Measurements from ENCODE around the gene PDGFA.

Gene PDGFA

DNA sequence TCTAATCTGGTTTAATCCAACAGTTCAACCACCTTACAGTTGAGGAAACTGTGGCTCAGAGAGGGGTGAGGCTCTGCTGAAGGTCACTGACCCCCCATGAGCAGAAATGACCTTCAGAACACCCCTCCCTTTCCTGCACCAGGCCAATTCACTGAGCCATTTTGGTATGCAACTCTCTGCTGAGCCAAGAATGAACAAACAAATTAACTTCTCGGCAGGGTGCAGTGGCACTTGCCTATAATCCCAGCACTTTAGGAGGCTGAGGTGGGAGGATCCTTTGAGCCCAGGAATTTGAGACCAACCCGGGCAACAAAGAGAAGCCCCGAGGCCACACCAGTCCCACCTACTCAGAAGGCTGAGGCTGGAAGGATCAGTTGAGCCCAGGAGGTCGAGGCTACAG is 29.8 kb downstream of the PDGFA start:
- no peak for DNase-seq

DNA sequence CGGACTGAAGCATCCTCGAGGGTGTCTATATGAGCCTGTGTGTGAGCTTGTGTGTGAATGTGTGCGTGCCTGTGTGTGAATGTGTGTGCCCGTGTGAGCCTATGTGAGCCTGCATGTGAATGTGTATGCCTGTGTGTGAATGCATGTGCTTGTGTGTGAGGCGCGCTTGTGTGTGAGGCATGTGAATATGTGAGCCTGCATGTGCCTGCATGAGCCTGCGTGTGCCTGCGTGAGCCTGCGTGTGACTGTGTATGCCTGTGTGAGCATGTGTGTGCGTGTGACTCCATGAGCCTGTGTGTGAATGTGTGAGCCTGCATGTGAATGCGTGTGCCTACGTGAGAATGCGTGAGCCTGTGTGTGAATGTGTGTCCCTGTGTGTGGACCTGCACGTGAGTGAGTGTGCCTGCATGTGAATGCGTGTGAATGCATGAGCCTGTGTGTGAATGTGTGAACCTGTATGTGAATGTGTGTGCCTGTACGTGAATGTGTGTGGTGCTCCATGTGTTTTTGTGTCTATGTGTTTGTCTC is 33.4 kb downstream of the PDGFA start:
- DNase-seq, result no peak

DNA sequence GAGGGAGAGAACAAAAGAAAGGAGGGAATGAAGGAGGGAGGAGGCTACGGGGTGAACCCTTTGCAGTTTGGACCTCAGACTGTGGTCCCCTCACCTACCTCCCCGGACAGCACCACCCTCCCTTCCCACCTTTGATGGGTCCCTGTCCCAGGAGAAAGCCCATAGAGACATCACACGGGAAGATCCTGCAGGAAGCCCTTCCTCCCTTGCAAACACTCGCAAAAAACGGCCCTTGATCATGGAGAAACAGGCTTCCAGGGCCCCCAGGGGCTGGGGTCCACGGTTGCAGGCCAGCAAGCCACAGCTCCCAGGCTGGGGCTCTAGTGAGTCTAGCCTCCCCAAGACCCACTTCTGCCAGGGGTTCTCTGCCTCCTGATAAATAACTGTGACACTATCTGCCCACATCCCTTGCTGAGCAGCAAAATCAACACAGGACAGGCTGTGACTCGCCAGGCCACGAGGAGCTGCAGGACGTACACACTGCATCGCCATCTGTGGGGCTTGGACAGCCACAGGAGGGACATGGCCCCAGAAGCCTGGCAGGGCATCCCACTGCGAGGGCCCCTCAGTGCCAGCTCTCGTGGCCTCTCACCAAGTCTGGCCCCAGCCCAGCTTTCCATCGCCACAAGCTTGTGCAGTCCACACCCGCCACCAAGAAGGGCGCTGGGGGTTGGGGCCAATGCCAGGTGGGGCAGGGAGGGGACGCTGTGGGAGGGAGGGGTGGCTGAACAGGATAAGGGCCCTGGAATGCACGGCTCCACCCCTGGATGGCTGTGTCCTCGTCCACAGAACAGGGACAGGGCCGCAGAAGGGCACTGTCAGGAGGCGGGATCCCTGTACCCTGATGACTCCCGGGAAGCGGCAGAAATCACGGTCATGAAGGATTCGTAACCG is 34.2 kb downstream of the PDGFA start:
- peak; percentile 59 for DNase-seq

DNA sequence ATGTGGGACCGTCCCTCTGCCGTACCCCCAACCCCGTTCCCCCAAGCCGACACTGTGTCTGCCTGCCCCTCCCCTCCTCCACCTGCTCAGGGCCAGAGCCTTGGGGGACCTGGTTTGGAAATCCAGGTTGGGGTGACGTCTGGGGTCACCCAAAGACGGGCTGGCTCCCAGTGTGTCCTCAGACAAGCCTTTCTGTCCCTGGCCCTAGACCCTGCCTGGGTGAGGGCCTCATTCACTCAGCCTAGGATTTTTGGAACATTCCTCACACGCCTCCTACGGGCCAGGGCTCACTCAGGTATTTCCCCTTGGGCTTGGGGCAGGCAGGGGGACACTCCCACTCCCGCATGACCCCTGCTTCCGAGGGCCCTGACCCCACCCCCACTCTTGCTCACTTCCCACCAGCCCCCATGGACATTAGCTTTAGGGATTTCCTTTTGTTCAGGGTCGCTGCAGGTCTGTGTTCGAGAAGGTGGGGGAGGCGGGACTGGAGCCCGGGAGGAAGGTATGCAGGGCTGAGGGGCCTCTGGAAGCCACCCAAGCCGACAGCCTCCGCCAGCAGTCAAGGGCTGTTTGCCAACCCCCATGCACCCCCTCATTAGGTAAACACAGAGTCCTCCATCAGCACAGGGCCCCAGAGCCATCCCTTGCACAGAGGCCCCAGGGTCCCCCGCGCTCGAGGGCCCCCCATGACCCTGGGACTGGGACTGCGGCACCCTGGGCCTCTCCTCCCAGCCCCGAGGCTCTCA is 35.1 kb downstream of the PDGFA start:
- no peak for DNase-seq

DNA sequence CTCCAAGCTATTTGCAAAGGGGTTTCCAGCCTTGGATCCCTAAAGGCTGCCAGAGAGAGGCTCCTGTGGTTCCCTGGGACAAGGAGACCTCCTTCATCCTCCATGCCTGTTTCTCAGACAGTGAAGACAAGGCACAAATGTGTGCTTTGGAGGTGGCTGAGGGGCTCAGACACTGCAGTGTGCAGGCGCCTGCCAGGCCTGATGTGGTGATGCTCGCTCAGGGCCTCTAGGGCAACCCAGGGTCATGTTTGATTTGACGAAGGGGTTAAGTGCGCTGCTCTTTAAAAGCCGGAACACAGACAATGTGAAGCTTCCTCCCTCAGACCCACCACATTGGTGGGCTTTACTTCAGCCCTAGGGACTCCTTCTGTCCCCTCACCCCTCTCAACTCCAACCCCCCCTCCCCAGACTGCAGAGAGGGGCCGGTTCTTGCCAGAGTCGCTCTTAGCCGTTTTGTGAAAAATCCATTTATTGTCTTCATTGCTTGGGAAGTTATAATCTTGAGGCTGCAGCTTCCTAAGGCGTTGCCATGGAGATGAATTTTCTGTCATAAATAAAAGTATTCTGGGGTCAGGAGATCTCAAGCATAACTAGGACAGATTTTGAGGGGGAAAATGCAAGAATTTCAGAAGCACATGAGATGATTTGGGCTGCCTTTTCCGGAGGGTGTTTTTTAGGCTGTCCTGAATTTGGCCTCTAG is 35.8 kb downstream of the PDGFA start:
- no peak for DNase-seq

DNA sequence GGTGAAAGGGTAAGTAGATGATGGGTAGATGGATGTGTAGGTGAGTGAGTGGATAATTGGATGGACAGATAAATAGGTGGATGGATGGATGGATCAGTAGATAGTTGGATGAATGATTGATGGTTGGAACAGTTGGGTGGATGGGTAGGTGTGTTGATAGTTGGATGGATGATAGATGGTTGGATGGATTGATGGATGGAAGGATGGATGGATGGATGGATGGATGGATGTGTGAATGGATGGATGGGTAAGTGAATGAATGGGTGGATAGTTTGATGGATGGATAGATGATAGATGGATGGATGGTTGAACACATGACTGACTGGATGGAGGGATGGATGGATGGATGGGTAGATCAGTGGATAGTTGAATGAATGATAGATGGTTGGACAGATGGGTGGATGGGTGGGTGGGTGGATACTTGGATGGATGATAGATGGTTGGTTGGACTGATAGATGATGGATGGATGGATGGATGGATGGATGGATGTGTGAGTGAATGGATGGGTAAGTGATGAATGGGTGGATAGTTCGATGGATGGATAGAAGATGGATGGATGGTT is 37.0 kb downstream of the PDGFA start:
- DNase-seq, result no peak

DNA sequence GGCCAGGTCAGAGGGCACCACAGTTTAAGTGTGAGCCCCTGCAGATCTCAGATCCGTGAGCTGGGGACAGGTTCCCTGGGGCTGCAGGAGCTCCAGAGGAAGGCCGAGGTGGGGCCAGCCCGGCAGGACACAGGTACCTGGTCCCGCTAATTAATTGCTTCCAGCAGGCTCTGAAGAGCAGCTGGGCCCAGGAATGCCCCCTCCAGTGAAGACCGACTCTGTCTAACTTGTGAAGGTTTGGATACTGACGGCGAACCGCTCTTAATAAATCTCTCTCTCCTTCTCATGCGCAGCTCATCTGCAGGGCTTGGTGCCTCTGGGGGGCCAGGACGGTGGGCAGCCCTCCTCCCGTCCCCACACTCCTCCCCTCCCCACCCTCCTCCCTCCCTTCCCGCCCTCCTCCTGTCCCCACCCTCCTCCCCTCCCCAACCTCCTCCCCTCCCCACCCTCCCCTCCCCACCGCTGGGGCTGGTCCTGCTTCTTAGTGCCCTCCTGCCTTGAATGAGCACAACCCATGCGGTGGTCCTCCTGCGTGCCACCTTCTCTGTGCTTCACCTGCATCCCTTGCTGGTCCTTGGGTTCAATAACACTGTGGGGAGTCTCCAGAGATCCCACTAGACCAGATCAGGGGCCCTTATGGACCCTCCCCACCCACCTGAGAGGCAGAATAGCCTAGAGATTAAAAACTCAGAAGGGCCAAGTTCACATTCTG is 38.3 kb downstream of the PDGFA start:
- DNase-seq, result no peak

DNA sequence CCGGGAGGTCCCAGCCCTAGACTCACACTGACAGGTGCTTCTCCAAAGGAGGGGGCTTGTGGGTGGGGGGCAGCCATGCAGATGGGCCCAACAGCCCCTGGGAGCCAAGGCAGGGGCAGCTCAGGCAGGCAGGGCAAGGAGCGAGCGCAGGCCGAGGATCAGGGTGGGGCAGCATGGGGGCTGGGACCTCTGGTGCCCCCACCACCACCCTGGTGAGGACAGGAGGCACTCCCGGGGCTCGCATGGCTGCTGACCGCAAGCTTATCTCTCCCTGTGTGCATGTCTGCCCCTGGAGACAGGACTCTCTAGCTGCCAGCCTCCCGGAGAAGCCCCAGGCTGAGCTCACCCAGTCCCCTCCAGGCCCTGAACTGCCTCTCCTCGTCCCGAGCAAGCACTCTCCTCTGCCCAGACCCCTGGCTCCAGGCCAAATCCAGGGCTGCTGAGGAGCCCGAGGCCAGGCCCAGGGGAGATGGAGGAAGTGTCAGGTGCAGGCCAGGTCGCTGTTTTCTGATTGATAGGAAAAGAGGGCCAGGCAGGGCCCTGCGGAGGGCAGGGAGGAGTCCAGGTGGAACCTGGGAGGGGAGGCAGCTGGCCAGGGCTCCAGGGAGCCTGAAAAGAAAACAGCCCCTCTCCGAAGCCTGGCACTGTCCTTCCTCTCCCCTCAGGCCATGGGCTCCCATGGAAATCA is 39.0 kb downstream of the PDGFA start:
- DNase-seq, result no peak

DNA sequence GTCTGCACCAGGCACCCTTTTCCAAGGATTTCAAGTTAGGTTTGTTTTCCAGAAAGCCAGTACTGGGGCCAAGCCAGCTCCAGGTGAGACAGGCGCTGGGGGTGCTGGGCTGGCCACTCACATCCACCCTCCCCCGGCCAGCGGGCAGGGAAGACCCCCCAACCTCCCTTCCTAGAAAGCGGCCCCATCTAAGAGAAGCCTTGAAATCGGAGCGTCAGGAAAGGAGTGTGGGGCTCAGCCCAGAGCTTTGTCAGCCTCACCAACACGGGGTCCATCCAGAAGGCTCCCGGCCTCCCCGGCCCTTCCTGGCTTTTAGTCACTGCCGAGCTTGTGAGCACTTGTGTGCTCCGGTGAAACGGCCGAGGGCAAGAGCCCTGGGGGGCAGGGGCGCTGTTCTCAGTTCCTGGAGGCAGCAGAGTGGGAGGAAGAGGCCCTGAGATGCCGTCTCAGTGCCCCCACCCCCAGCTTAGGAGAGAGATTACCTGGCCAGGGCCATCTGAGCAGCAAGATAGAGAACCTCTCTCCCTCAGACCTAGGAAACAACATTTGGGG is 39.6 kb downstream of the PDGFA start:
- no peak for DNase-seq

DNA sequence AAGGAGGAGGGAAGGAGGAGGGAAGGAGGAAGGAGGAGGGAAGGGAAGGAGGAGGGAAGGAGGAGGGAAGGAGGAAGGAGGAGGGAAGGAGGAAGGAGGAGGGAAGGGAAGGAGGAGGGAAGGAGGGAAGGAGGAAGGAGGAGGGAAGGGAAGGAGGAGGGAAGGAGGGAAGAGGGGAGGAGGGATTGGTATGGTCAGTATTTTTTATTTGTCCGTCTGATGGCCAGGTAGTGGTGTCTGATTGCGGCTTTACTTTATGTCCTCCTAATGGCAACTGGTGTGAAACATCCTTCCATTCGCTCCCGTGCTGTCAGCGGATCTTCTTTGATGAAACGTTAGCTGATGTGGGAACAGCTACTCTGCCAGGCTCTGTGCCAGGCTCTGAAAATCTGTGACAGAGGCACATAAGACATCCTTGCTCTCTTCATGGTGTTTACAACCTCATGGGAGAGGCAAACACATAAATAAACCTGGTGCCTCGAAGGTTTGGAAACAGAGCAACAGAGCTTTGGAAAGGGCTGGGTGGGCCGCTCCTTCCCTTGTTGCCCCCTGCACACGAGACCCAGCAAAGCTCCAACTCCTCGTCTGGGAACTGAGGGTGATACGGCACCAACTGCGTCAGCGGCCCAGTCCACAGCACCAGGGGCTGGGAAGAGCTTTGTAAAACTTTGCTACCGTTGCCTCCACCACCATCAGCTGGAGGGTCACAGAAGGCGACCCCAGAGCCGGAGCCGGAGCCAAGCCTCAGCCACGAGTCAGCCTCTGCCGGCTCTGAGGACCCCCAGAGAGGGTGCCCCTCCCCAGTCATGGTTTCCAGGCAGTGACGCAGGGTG is 40.3 kb downstream of the PDGFA start:
- no peak for DNase-seq

DNA sequence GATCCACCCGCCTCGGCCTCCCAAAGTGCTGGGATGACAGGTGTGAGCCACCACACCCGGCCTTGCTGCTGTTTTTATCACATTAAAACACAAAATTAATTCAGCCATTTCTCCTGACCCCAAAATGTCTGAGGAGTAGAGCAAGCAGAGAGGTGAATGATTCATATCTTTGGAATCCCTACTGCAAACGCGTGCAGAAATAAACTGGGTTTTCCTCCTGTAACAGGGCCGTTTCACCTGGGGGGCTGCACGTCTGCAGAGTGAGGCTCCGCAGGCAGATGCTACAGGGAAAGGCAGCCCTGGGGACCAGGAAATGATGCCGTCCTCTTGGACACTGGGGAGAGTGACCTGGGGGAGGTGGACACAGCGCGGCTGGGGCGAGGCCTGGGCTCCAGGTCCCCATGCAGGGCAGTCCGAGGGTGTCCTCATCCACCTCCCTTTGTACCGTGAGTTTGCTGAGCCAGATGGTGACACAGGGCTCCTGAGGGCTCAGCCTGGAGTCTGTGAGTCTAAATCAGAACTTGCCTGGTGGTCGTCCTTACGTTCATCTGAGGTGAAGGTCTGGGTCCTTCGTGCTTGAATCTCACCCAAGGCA is 41.9 kb downstream of the PDGFA start:
- peak; percentile 21 for DNase-seq

DNA sequence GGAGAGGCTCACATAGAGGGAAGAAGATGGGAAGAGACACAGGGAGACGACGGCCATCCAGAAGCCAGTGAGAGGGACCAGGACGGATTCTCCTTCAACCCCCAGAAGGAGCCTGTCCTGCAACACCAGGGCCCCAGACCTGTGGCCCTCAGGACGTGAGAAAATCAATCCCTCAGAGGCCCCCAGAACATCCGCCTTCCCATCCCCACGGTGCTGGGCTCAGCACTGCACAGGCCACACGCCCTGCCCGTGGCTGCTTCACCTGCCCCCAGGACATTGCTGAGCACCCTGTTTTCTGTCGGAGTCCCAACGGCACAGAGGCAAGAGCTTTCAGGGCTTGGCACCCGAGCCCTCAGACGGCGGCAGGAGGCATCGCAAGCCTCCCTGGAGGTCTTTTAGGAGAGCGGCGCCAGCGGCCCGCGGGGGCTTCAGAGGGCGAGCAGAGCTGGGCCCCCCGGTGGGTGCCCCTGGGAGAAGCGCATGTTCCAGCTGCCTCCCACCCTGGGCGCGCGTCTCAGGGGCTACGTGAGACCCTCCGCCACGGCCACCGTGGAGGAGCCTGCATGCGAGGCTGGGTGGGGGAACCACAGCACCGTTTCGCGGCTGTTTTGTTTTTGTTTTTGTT is 42.8 kb downstream of the PDGFA start:
- DNase-seq, result no peak

DNA sequence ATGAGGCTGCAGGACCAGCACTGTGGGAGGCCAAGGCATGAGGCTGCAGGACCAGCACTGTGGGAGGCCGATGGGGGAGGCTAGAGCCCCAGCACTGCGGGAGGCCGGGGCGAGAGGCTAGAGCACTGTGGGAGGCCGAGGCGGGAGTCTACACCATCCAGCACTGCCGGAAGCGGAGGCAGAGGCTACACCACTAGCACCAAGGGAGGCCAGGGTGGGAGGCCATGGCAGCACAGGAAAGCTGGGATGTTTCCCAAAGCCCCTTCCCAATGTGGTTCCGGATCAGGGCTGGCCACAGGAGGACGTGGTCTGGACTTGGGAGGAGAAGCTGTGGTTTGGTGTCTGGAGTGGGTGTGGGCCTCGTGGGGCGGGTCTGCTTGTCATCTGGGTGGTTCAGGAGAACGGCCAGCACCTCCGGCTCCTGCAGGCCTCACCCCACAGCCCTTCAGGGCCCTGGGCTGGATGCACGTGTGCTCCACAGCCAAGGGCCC is 43.6 kb downstream of the PDGFA start:
- DNase-seq, result no peak

DNA sequence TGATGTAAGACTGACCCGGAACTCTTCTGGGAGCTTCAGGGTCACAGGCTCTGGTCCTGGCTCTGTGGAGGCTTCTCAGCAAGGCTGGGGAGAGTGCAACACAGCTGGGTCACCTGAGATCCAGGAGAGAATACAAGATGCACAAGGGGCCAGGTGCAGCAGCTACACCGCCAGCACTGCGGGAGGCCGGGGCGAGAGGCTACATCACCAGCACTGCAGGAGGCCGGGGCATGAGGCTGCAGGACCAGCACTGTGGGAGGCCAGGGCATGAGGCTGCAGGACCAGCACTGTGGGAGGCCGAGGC is 44.3 kb downstream of the PDGFA start:
- DNase-seq, result no peak

DNA sequence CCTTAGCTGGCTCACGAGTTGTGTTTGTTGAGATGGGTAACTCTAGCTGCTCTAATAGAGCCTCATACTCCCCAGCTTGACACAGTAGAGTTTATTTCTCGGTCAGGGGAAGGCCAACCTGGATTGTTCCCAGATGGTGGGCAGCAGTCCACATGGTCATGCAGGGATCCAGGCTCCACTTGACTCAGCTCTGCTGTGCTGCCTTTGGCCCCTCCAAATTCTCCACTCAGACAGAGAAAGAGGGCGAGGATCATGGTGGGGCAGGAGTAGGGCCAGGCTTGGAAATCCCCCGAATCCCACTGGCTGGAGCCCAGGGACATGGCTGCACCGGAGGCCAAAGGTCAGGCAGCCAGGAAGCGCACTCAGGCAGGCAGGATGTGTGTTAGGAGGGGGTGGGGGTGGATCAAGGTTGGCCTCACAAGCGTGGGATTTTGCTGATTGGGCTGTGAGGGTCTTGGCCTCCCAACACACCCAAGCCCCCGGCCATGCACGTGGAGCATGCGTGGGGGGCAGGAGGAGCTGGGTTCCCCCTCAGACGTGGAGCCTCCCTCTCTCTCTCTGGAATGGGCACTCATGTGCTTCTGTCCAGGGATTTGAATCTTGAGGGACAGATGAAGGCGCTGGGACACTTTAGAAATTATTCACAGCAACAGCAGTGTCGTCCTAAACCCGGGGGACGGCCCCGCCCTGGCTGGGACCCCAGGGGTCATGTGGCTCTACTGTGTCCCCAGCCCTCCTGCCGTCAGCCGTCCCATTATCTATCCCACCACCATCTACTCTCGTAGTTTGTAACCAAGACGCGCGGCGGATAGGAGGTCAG is 44.8 kb downstream of the PDGFA start:
- no peak for DNase-seq

DNA sequence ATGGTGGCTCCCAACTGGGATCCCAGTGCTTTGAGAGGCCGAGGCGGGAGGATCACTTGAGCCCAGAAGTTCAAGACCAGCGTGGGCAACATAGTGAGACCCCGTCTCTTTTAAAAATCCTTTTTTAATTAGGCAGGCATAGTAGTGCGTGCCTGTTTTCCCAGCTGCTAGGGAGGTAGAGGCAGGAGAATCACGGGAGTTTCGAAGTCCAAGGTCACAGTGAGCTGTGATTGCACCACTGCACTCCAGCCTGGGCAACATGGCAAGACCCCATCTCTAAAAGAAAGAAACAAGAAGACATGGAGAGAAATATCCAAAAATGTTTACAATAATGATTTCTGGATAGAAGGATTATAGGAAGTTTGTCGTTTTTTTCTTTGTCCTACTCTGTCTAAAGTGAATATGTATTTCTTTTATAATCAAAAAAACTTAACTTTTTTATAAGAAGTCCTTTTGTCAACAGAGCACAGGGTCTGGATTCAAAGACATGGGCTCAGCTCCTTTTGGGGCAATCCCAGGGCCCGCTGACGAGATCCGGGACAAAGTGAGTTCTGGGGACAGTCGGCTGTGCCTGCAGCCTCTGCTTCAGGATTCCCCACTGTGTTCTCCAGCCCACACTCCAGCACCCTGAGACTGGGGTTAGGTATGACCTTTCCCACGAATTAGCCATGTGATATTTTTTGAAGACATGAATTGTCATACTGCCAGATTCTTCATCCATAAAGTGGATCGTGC is 45.6 kb downstream of the PDGFA start:
- no peak for DNase-seq

DNA sequence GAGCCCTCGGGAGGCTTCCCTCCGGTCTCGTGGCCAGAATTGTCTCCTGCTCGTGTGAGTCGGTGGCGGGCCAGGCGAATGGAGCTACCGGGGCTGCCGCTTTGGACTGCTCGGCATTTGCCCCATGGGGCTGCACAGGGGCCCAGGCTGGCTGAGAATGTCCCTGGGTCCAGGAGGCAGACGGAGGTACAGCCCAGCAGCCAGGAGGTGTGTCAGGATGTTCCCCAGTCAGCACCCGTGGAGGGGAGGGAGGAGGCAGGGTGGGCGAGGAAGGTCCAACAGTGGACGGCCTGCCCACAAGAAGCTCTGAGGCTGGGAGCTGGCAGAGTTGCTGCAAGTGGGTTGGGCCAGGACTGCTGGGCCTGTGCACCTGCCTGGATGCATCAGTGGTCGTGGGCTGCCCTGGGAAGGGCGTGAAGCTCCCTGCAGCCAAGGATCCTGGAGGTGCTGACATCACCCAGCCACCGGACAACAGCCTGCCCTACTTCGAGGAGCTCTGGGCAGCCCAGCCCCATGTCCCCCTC is 46.4 kb downstream of the PDGFA start:
- DNase-seq, result no peak

DNA sequence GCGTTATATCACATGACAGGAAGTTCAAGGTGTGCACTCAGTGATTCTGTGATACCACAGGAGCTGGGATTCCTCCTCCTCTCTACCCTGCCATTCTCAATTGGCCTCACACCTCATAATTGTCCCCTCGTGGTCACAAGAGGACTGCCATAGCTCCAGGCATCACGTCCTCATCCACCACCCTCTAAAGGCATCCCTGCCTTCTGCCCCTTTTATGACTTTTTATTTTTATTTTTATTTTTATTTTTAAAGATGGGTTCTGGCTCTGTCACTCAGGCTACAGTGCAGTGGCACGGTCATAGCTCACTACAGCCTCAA is 47.0 kb downstream of the PDGFA start:
- DNase-seq, result no peak
